HFF-Myc (cell line): ENCODE data around the gene FMNL1.

ENCODE experiments used
- DNase-seq: peaks from one replicate; pipeline ENCODE4 v3.0.0-alpha.2; 2011; ENCODE audit warnings: low read depth; ENCODE audit errors: extremely low read depth
- H3K4me3 ChIP-seq: replicated peaks from 2 replicates; pipeline ENCODE4 v1.5.1; 2011; ENCODE audit warnings: low read depth, mild to moderate bottlenecking, control low read depth, low read length
- TF ChIP-seq, protein P1 (sequence below): IDR thresholded peaks from 2 replicates; pipeline ENCODE4 v1.5.1; 2012; ENCODE audit warnings: mild to moderate bottlenecking, low read depth, low read length, control low read depth; ENCODE audit errors: missing control alignments

Gene FMNL1

DNA sequence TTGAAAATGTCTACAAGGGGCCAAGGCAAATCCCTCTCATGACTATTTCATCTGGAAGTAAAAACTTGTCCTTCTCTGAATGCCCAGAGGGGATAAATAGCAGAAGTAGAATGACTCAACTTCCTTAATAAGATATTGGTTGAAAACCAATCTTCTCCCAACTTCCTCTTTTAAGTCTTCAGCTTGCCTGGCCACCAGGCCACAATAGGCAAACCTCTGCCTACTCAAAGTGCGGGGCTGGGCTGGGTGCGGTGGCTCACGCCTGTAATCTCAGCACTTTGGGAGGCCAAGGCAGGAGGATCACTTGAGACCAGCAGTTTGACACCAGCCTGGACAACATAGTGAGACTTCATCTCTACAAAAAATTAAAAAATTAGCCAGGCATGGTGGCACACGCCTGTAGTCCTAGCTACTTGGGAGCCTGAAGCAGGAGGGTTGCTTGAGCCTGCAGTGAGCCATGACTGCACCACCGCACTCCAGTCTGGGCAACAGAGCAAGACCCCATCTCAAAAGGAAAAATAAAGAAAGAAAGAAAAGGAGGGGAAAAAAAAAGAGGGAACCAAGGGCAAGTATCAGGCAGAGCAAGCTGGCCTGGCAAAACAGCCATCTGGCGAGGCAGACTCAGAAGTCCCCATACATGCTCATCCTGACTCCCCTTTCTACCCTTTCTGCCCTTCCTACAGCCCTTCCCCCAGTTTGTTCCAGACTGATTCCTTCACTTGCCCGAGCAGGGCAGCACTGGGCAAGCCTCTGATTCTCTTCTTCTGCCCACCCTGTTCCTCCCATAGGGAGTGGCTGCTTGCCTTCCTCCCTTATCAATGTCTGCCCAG, 74.5 kb downstream of the FMNL1 start:
- DNase-seq: no peak
- TF ChIP-seq, protein P1, sequence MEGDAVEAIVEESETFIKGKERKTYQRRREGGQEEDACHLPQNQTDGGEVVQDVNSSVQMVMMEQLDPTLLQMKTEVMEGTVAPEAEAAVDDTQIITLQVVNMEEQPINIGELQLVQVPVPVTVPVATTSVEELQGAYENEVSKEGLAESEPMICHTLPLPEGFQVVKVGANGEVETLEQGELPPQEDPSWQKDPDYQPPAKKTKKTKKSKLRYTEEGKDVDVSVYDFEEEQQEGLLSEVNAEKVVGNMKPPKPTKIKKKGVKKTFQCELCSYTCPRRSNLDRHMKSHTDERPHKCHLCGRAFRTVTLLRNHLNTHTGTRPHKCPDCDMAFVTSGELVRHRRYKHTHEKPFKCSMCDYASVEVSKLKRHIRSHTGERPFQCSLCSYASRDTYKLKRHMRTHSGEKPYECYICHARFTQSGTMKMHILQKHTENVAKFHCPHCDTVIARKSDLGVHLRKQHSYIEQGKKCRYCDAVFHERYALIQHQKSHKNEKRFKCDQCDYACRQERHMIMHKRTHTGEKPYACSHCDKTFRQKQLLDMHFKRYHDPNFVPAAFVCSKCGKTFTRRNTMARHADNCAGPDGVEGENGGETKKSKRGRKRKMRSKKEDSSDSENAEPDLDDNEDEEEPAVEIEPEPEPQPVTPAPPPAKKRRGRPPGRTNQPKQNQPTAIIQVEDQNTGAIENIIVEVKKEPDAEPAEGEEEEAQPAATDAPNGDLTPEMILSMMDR: no peak

DNA sequence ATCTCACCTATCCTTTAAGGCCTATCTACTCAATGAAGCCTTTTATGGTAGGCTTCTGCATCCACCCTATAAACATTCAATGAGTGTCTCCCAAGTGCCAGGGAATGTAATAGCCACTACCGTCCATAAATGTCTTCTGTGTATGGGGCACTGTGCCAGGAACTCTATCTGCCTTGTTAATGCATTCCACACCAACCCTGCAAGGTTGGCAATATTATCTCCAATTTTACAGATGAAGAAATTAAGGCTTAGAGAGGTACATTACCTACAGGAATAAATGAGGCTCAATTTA, 75.1 kb downstream of the FMNL1 start:
- no peak overlapping the region for H3K4me3 ChIP-seq
- DNase-seq: no peak
- TF ChIP-seq, protein P1: no peak

More for the DNA sequence above, 74.5 kb downstream of the FMNL1 start:
- no peak overlapping the region for H3K4me3 ChIP-seq
